Ovary (tissue), 3 donors: ENCODE results near the gene DNAJA3.

Experiments used
- POLR2A ChIP-seq: fragments of 450-650 bp; IDR thresholded peaks from one replicate; pipeline ENCODE4 v1.6.1; 2017; ENCODE audit warnings: antibody characterized with exemption, mild to moderate bottlenecking, moderate library complexity
- TF ChIP-seq, protein P1 (sequence below), 3 donors: fragments of 450-650 bp in 2 of 3; fragments of 200-600 bp in 1 of 3; IDR thresholded peaks; one replicate each; pipeline versions ENCODE4 v1.5.1 to v1.8.0; 2016 to 2022; ENCODE audit warnings: antibody characterized with exemption in 3 of 3, mild to moderate bottlenecking in 1 of 3
- donor health status: DM: no; HTN: no; CAD: no.

DNA sequence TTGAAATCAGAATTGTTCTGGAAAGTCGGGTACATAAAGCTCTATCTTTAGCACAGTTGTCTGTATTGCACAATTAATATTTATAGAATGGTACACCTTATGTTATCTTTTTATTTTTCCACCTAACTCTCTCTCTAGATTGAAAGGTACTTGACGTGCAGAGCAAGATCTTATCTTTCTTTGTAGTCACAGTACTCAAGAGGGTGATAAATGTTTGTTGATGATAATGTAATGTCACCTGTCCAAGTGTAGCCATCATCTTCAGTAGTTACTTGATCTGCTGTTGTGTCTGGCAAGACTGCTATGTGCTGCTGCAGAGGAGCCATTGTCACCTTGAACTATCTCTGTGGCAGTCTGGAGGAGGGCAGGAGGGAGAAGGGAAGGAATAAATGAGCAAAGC is 55.9 kb downstream of the DNAJA3 start:
- TF ChIP-seq, protein P1, sequence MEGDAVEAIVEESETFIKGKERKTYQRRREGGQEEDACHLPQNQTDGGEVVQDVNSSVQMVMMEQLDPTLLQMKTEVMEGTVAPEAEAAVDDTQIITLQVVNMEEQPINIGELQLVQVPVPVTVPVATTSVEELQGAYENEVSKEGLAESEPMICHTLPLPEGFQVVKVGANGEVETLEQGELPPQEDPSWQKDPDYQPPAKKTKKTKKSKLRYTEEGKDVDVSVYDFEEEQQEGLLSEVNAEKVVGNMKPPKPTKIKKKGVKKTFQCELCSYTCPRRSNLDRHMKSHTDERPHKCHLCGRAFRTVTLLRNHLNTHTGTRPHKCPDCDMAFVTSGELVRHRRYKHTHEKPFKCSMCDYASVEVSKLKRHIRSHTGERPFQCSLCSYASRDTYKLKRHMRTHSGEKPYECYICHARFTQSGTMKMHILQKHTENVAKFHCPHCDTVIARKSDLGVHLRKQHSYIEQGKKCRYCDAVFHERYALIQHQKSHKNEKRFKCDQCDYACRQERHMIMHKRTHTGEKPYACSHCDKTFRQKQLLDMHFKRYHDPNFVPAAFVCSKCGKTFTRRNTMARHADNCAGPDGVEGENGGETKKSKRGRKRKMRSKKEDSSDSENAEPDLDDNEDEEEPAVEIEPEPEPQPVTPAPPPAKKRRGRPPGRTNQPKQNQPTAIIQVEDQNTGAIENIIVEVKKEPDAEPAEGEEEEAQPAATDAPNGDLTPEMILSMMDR (IDR thresholded peaks at IDR 0.05), result no peak
- TF ChIP-seq POLR2A, result no peak
